HepG2 (cell line): ENCODE data around the gene RPS6KC1.

Experiments used
- FOXK2 ChIP-seq: fragments of 450-650 bp; IDR thresholded peaks from 2 replicates; pipeline ENCODE4 v1.6.1; 2016
- GLI4 ChIP-seq: sonication (generic); formaldehyde crosslinking; IDR thresholded peaks from 2 replicates; pipeline ENCODE4 v1.5.1; 2020; ENCODE audit warnings: missing genetic modification reagents, mild to moderate bottlenecking, moderate library complexity, borderline replicate concordance
- POLR2AphosphoS5 ChIP-seq: IDR thresholded peaks from 2 replicates; pipeline ENCODE4 v1.6.1; 2012; ENCODE audit warnings: low read depth, low read length
- RBFOX2 ChIP-seq: fragments of 200-400 bp; formaldehyde crosslinking; IDR thresholded peaks from 2 replicates; pipeline ENCODE4 v1.6.1; 2017; ENCODE audit warnings: low read depth, mild to moderate bottlenecking, low read length
- TF ChIP-seq, protein P1 (sequence below): sonication (generic); formaldehyde crosslinking; IDR thresholded peaks from 2 replicates; pipeline ENCODE4 v1.5.0; 2020; ENCODE audit warnings: mild to moderate bottlenecking, missing genetic modification reagents, moderate library complexity

DNA sequence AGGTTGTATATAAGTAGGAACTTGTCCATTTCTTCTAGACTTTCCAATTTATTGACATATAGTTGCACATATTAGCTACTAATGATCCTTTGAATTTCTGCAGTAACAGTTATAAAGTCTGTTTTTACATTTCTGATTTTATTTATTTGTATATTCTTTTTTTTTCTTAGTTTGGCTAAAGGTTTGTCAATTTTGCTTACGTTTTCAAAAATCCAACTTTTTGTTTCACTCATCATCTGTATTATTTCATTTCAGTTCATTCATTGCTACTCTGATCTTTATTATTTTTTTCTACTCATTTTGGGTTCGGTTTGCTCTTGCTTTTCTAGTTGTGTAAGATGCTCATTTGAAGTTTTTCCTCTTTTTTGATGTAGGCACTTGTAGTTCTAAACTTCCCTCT, 97.9 kb downstream of the RPS6KC1 start:
- TF ChIP-seq RBFOX2, result no peak
- TF ChIP-seq POLR2AphosphoS5, result no peak
- no peak for TF ChIP-seq FOXK2
- TF ChIP-seq, protein P1, sequence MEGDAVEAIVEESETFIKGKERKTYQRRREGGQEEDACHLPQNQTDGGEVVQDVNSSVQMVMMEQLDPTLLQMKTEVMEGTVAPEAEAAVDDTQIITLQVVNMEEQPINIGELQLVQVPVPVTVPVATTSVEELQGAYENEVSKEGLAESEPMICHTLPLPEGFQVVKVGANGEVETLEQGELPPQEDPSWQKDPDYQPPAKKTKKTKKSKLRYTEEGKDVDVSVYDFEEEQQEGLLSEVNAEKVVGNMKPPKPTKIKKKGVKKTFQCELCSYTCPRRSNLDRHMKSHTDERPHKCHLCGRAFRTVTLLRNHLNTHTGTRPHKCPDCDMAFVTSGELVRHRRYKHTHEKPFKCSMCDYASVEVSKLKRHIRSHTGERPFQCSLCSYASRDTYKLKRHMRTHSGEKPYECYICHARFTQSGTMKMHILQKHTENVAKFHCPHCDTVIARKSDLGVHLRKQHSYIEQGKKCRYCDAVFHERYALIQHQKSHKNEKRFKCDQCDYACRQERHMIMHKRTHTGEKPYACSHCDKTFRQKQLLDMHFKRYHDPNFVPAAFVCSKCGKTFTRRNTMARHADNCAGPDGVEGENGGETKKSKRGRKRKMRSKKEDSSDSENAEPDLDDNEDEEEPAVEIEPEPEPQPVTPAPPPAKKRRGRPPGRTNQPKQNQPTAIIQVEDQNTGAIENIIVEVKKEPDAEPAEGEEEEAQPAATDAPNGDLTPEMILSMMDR, result no peak
- TF ChIP-seq GLI4 (CRISPR knock-in tag), result no peak
